GM10248 (cell line): ENCODE data around the gene S100A6.

ENCODE experiments used
- CTCF ChIA-PET: fragments of 300-600 bp; sonication (Branson Sonifier 250); formaldehyde crosslinking; extraction: SDS; loops from one replicate; lab custom pipeline; 2021; ENCODE audit warnings: antibody characterized with exemption; lab: Yijun Ruan, JAX
- POLR2A ChIA-PET: fragments of 350-650 bp; sonication (Branson Sonifier 250); formaldehyde crosslinking; extraction: SDS; loops from one replicate; lab custom pipeline; 2020; ENCODE audit warnings: antibody characterized with exemption; lab: Yijun Ruan, JAX
- DNase-seq: peaks from one replicate; pipeline ENCODE4 v3.0.0; 2012; ENCODE audit errors: extremely low spot score
- CTCF ChIP-seq: IDR thresholded peaks from 2 replicates; pipeline ENCODE4 v1.5.1; 2012; ENCODE audit warnings: mild to moderate bottlenecking, low read depth; ENCODE audit errors: extremely low read depth, missing control alignments, control extremely low read depth

The S100A6 gene

GRCh38 chr1:153570874-153571273 lies 35.1 kb upstream of the S100A6 start:
- CTCF ChIA-PET: interaction anchor here (1.0 to 7.1 kb wide), 9 partner anchors 9 to 217 kb away, joined by 3 to 136 read pairs (median 16); partner anchors contain the start of genes S100A14, S100A16 and S100A6
- TF ChIP-seq CTCF: no peak
- POLR2A ChIA-PET: no interaction called here

GRCh38 chr1:153569465-153569864 lies 33.7 kb upstream of the S100A6 start:
- ChIA-PET CTCF (interaction anchor here (0.7 to 7.1 kb wide), 11 partner anchors 8 to 323 kb away, joined by 3 to 136 read pairs (median 15); partner anchors contain the start of genes S100A1, S100A14, S100A16 and S100A3), POLR2A (no interaction called here)
- no peak for DNase-seq
- TF ChIP-seq CTCF: no peak

More at GRCh38 chr1:153570874-153571273, 35.1 kb upstream of the S100A6 start:
- no peak for DNase-seq

GRCh38 chr1:153568367-153569099 lies 32.7 kb upstream of the S100A6 start:
- ChIA-PET CTCF (interaction anchor here (0.9 to 7.1 kb wide), 28 partner anchors 9 to 216 kb away, joined by 3 to 136 read pairs (median 6); partner anchors contain the start of genes S100A13, S100A14, S100A16 and S100A3), POLR2A (no interaction called here)
- TF ChIP-seq CTCF: peak; percentile 91
- peak; percentile 87 for DNase-seq

- POLR2A ChIA-PET: no interaction called here
- CTCF ChIA-PET: interaction anchor here (0.9 to 7.1 kb wide), 28 partner anchors 8 to 215 kb away, joined by 3 to 136 read pairs (median 6); partner anchors contain the start of genes S100A13, S100A14, S100A16 and S100A3
Measured at GRCh38 chr1:153567621-153568366, 32.0 kb upstream of the S100A6 start.

GRCh38 chr1:153566414-153567371 lies 30.9 kb upstream of the S100A6 start:
- DNase-seq: peak; percentile 63
- TF ChIP-seq CTCF: no peak
- CTCF ChIA-PET: interaction anchor here (0.9 to 8.3 kb wide), 8 partner anchors 16 to 214 kb away, joined by 3 to 73 read pairs (median 4); partner anchors contain the start of genes S100A1, S100A13 and S100A6
- POLR2A ChIA-PET: no interaction called here

More at GRCh38 chr1:153567621-153568366, 32.0 kb upstream of the S100A6 start:
- DNase-seq: peak; percentile 12
- no peak for TF ChIP-seq CTCF
